Amniotic epithelial cell (primary cell): Measurements from ENCODE around the gene TRIM33.
A peak's percentile ranks its signal among the peaks of the same experiment; 100 is the strongest.
"Not testable (repeated sequence)": the region's sequence is repeated elsewhere in the genome, so short reads cannot be mapped to it uniquely, and the experiment has no call there.

Source experiments
- DNase-seq: peaks from one replicate; pipeline ENCODE4 v3.0.0-alpha.2; 2010; ENCODE audit warnings: low read depth

The TRIM33 gene

DNA sequence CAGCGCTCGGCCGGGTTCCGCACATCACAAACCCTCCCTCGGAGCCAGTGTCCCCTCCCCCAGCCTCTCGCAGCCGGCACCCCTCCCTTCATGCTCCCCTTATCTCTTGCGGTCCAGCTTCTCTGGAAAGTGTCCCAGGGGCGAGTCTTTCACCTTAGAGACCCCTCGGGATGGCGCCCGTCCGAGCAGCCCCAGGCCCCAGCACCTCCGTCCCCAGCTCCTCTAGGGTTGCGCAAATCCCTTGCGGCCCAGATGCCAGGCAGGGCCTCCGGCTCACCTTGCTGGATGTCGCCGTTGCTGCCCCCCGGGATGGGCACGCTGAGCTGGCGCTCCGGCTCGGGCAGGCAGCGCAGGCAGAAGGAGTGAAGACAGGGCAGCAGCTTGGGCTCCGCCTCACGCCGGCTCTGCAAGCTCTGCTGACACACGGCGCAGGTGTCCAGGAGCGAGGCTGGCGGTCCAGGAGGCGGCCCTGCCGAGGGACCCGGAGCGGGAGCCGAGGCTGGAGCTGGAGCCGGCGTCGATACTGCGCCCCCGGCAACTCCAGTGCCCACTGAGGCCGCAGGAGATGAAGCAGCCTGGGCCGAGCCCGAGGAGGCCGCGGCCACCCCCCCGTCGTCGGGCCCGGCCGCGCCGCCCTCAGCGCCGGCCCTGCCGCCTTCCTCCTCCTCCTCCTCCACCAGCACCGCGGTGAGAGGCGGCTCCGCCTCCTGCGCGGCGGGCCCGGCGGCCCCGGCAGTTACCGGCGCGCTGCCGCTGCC is 550 bp downstream of the TRIM33 start:
- peak; percentile 35 for DNase-seq

GRCh38 chr1:114509596-114510273 is 1.3 kb downstream of the TRIM33 start:
- no peak for DNase-seq

DNA sequence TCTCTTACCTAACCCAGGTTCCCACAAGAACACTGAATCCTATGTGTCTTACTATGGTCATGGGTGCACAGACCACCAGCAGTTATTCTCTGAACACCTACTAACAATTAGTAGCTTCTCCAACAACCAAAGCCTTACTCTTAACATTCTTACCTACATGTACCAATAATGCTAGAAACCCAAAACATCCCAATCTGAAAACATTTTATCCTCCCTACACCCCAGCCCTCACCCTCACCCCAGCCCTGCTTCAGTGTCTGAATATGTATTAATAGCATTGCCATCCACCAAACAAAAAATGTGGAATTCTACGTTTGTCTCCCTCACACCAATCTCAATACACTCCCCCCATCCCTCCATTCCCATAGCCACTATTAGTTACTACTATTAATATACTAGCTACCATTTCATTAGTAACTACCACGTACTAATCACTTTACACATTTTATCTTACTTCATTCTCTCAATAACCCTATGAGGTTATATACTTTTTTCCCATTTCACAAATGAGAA is 2.6 kb downstream of the TRIM33 start:
- no peak for DNase-seq

GRCh38 chr1:114507513-114507912 is 3.5 kb downstream of the TRIM33 start:
- no peak for DNase-seq

DNA sequence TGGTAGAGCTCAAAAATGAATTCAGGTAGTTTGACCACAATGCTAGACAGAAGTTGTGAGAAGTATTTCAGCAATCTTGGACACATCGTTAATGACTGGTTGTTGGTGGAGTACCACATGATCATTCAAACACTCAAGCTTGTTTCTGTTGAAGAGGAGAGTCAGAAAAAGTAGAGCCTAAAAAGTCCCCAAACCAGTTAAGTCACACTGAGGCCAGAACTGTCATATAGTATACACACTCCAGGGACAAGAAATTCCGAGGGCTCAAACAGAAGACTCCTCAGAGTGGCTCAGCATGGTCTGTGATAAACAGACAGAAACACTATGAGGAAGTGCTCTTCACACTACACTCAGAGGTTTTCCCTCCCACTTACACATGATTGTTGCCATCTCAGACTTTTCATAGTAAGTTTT is 5.8 kb downstream of the TRIM33 start:
- DNase-seq = no peak

- DNase-seq = no peak
These were observed 7.0 kb downstream of the TRIM33 start for GRCh38 chr1:114503916-114504422.

GRCh38 chr1:114502080-114502479 is 8.9 kb downstream of the TRIM33 start:
- no peak for DNase-seq

- DNase-seq = no peak
These were observed 11.5 kb downstream of the TRIM33 start for GRCh38 chr1:114499478-114499877.

DNA sequence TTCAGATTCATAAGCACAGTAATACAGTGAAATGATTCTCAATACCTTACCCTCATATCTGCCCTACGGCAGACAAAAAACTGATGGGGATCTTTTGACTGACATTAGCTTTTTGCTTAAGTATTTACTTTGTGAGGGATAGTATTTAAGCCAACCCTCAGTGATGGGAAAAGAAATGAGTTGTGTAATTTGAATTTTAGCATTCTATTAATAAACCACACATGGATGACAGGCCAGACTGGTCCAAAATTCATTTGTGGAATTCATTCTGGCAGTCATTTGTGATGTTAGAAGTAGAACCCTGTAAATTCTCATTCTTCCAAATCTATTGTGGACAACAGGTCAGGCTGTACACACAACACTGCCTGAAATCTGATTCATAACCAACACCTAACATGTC is 14.9 kb downstream of the TRIM33 start:
- no peak for DNase-seq

DNA sequence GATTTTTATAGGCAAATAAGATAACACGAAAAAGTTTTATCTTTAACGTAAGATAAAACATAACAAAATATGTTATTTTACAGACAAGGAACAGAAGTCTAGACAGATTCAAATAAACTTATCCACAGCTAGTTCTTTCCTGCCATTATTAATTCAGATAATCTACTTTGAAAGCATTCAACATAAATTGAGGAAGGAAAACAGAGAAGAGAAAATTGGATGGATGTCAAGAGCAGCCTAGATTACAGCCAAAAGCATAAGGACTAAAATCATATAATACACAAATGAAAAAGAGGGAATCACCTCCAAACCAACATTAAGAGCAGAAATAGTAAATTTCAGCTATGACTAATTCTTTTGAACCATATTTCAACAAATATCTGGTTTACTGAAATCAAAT is 15.5 kb downstream of the TRIM33 start:
- DNase-seq = no peak

GRCh38 chr1:114492978-114493377 is 18.0 kb downstream of the TRIM33 start:
- no peak for DNase-seq

GRCh38 chr1:114490274-114490693 is 20.7 kb downstream of the TRIM33 start:
- peak; percentile 36 for DNase-seq

GRCh38 chr1:114488739-114489138 is 22.3 kb downstream of the TRIM33 start:
- no peak for DNase-seq

GRCh38 chr1:114485286-114485685 is 25.7 kb downstream of the TRIM33 start:
- DNase-seq = peak; percentile 50

DNA sequence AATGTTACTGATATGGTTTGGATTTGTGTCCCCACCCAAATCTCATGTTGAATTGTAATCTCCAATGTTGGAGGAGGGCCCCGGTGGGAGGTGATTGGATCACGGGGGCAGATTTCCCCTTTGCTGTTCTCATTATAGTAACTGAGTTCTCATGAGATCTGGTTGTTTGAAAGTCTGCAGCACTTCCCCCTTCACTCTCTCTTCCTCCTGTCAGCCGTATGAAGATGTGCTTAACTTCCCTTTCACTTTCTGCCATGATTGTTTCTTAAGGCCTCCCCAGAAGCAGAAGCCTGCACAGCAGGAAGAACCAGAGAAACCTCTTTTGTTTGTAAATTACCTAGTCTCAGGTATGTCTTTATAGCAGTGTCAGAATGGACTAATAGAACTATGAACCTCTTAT is 28.4 kb downstream of the TRIM33 start:
- DNase-seq = no peak

DNA sequence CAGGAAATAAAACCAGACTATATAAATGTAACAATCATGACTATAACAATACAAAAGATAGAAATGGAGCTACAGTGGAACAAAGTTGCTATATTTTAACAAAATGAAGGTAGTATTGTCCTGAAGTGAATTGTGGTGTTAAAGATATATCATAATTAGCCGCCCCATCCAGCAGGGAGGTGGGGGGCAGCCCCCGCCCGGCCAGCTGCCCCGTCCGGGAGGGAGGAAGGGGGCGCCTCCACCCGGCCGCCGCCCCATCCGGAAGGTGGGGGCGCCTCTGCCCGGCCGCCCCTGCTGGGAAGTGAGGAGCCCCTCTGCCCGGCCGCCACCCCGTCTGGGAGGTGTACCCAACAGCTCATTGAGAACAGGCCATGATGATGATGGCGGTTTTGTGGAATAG is 31.4 kb downstream of the TRIM33 start:
- DNase-seq = not testable (repeated sequence)

DNA sequence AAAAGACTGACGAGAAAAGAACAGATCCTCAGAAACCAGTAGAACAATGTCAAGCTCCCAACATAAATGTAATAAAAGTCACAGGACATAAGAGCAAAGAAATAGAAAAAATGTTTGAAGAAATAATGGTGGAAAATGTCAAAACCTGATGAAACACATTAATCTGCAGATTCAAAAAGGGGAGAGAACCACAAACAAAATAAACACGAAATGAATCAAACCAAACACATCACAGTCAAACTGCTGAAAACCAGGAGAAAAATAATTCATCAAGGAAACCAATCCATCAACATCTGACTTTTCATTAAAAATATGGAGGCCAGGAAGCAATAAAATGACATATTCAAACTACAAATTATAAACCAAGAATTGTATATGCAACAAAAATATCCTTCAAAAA is 31.9 kb downstream of the TRIM33 start:
- no peak for DNase-seq

- DNase-seq = no peak
These were observed 37.2 kb downstream of the TRIM33 start for GRCh38 chr1:114473796-114474195.

DNA sequence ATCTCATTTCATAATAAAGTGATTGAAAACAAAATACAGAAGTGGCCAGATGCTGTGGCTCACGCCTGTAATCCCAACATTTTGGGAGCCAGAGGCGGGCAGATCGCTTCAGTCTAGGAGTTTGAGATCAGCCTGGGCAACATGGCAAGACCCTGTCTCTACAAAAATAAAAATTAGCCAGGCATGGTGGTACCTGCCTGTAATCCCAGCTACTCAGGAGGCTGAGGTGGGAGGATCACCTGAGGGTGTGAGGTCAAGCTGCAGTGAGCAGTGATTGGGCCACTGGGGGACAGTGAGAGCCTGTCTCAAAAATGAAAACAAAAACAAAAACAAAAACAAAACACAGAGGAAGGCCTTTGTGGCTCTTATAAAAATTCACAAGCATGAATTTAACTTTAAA is 38.6 kb downstream of the TRIM33 start:
- no peak for DNase-seq

GRCh38 chr1:114470681-114471080 is 40.3 kb downstream of the TRIM33 start:
- DNase-seq = no peak

- DNase-seq = peak; percentile 18
These were observed 42.1 kb downstream of the TRIM33 start for GRCh38 chr1:114468710-114469468.

- no peak for DNase-seq
These were observed 43.0 kb downstream of the TRIM33 start for GRCh38 chr1:114468047-114468446.

GRCh38 chr1:114467491-114467890 is 43.5 kb downstream of the TRIM33 start:
- DNase-seq = no peak
